SJCRH30 (cell line): ENCODE results near the gene SLC30A5. TPM values are rescaled to one million over a fixed set of nuclear protein-coding genes. Genes with fewer than 3 reads are reported as not detected.
"Not testable (repeated sequence)": the region's sequence is repeated elsewhere in the genome, so short reads cannot be mapped to it uniquely, and the experiment has no call there.

Experiments
- DNase-seq, 2 experiments: peaks; one replicate each; pipeline ENCODE4 v3.0.0-alpha.2; 2015 to 2020
- H3K27ac ChIP-seq: fragments of 250-450 bp; sonication (Bioruptor Pico); 2 replicates; pipeline ENCODE4 v1.5.1; 2020; ENCODE audit warnings: mild to moderate bottlenecking, moderate library complexity
- H3K27me3 ChIP-seq: fragments of 250-450 bp; sonication (Bioruptor Pico); 2 replicates; pipeline ENCODE4 v1.5.1; 2020; ENCODE audit warnings: mild to moderate bottlenecking, moderate library complexity
- H3K36me3 ChIP-seq: fragments of 250-450 bp; sonication (Bioruptor Pico); 2 replicates; pipeline ENCODE4 v1.5.1; 2020; ENCODE audit warnings: mild to moderate bottlenecking, moderate library complexity
- H3K4me1 ChIP-seq: fragments of 250-450 bp; sonication (Bioruptor Pico); 2 replicates; pipeline ENCODE4 v1.5.1; 2020; ENCODE audit warnings: mild to moderate bottlenecking, moderate library complexity
- H3K4me3 ChIP-seq: fragments of 250-450 bp; sonication (Bioruptor Pico); 2 replicates; pipeline ENCODE4 v1.5.1; 2020; ENCODE audit warnings: mild to moderate bottlenecking, moderate library complexity
- H3K9me3 ChIP-seq: fragments of 250-450 bp; sonication (Bioruptor Pico); replicated peaks from 2 replicates; pipeline ENCODE4 v1.5.1; 2020; ENCODE audit warnings: mild to moderate bottlenecking, moderate library complexity
- total RNA-seq: library from RNA; depleted of rRNA; stranded (reverse); fragments of >200 nt; shearing (Covaris generic); gene quantifications from 2 replicates; pipeline ENCODE4 v1.2.3, GENCODE V29; 2014

SLC30A5 gene
- total RNA-seq, 1 experiment from 2014 or later = 51.8 TPM

- Histone ChIP-seq H3K4me3 (no peak overlapping the region), H3K9me3 (no peaks in the 10 kb centered on the region), H3K27me3 (no peaks in the 10 kb centered on the region), H3K36me3 (no peaks in the 10 kb centered on the region), H3K4me1 (no peaks in the 10 kb centered on the region), H3K27ac (no peak overlapping the region)
- no peak for DNase-seq
These were observed 8.9 kb upstream of the SLC30A5 start for GRCh38 chr5:69084903-69085302.

GRCh38 chr5:69086206-69086605 lies 7.6 kb upstream of the SLC30A5 start:
- no peak overlapping the region for H3K4me3 ChIP-seq
- no peaks in the 10 kb centered on the region for H3K27me3 ChIP-seq
- no peaks in the 10 kb centered on the region for H3K4me1 ChIP-seq
- no peak for DNase-seq
- H3K9me3 ChIP-seq = no peaks in the 10 kb centered on the region
- no peaks in the 10 kb centered on the region for H3K36me3 ChIP-seq
- no peak overlapping the region for H3K27ac ChIP-seq

- H3K9me3 ChIP-seq, H3K4me1 ChIP-seq, DNase-seq, H3K27ac ChIP-seq, H3K36me3 ChIP-seq, H3K4me3 ChIP-seq, H3K27me3 ChIP-seq: not testable (repeated sequence)
These were observed 5.8 kb upstream of the SLC30A5 start for GRCh38 chr5:69088006-69088405.

GRCh38 chr5:69090158-69090557 lies 3.7 kb upstream of the SLC30A5 start:
- H3K36me3 ChIP-seq = no peaks in the 10 kb centered on the region
- DNase-seq = no peak
- H3K4me3 ChIP-seq = no peak overlapping the region
- no peak overlapping the region for H3K27ac ChIP-seq
- H3K4me1 ChIP-seq = no peaks in the 10 kb centered on the region
- H3K27me3 ChIP-seq = no peaks in the 10 kb centered on the region
- H3K9me3 ChIP-seq = no peaks in the 10 kb centered on the region

DNA sequence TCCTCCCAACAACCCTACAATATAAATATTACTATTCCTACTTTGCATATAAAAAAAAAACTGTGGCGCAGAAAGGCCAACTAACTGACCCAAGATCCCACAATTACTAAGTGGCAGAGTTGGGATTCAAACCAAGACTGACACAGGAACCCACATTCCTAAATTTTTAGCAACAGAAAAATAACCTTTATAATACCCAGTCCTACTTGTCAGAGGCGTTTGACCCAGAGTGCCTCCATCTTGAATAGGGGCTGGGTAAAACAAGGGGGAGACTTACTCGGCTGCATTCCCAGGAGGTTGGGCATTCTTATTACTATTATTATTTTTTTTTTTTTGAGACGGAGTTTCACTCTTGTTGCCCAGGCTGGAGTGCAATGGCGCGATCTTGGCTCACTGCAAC lies 2.0 kb upstream of the SLC30A5 start:
- Histone ChIP-seq H3K27me3 (no peaks in the 10 kb centered on the region), H3K27ac (no peak overlapping the region), H3K4me1 (no peaks in the 10 kb centered on the region)

DNA sequence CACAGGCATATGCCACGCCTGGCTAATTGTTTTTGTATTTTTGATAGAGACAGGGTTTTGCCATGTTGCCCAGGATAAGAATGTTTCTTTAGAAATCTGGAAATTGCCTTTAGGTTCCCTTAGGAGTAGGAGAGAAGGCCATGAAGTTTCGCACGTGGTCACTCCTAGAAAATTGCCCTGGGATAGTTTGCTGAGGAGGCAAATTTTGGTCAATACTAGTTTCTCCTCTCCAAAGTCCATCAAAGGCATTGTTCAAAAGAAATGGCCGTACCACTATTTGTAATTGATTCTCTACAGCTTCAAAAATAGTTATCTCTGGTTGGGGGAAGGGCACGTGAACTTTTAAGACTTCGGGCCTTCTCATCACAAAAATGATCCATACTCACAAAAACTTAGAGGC lies 845 bp upstream of the SLC30A5 start:
- Histone ChIP-seq H3K4me3 (no peak overlapping the region; the same call in 1 of the 2 replicates), H3K4me1 (no peaks in the 10 kb centered on the region), H3K27ac (no peak overlapping the region), H3K9me3 (no peaks in the 10 kb centered on the region), H3K36me3 (no peaks in the 10 kb centered on the region), H3K27me3 (no peaks in the 10 kb centered on the region)
- DNase-seq = no peak

More for the DNA sequence above, 2.0 kb upstream of the SLC30A5 start:
- no peak for DNase-seq
- Histone ChIP-seq H3K9me3 (no peaks in the 10 kb centered on the region), H3K4me3 (no peak overlapping the region), H3K36me3 (no peaks in the 10 kb centered on the region)

DNA sequence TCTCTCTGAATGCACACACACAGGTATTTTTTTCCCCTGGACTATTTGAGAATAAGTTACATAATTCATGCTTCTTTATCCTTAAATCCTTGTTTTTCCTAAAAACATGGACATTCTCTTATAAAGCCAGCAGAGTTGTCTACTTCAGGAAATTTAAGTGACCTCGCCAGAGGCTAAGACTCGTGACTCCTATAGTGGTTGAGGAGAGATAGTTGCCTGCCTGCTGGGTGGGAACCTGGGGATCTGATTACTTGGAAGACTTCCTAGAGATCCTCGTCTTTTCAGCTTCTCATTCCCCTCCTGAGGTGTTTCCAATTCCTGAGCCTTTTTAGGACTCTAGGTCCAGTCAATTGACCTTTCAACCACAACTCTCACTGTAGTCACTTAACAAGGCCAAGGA lies 5.5 kb downstream of the SLC30A5 start:
- DNase-seq = no peak
- Histone ChIP-seq H3K4me1 (no peaks in the 10 kb centered on the region), H3K27ac (no peak overlapping the region), H3K9me3 (no peaks in the 10 kb centered on the region), H3K4me3 (no peak overlapping the region), H3K36me3 (peaks cover 22% of the 10 kb centered on the region), H3K27me3 (no peaks in the 10 kb centered on the region)

DNA sequence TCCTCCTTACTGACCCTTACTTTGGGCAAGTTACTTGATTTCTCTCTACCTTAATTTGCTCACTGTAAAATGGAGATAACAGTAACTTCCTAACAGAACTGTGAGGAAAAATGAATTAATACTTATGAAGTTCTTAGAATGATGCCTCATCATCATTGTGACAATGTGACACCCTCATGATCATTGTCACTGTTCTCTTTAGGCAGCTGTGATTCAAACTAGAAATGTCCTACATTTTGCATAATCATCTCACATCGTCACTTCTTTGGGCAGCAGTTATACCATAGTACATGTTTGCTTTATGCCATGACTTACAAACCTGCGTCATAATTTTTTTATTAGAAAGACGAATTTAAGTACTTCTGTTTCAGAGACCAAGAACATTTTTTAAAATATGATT lies 9.7 kb downstream of the SLC30A5 start:
- Histone ChIP-seq H3K36me3 (peaks cover 56% of the 10 kb centered on the region), H3K9me3 (no peaks in the 10 kb centered on the region), H3K27me3 (no peaks in the 10 kb centered on the region), H3K27ac (no peak overlapping the region), H3K4me3 (no peak overlapping the region), H3K4me1 (no peaks in the 10 kb centered on the region)
- DNase-seq = no peak

DNA sequence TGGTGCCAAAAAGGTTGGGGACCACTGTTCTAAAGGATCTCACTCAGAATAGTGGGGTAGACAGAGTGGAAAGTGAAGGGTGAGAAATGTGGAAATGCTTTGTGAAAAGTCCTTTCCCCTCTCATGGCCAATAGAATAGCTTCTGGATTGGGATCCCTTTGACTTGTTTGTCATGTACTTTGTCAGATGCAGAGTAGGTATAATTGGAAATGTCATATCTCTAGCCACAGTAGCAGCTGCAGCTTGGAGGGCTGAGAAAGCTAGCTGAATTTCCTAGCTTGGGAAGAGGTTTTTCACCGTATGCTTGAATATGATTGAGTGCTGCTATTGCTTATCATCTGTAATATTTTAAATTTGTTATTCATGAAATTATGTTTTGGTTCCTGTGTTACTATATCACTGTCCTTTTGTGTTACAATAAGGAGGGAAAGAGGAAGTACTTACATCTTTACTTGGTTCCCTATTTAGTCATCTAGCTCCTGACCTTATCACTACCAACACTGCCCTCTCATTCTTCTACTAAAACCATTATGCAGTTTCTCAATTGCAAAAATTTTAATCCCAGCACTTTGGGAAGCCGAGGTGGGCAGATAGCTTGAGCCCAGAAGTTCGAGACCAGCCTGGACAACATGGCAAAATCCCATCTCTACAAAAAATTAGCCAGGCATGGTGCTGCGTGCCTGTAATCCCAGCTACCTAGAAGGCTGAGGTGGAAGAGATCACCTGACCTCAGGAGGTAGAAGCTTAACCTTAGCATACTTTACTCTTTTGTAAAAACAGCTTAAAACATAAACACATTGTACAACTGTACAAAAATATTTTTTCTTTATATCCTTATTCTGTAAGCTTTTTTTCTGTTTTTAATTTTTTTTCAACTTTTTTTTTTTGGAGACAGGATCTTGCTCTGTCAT lies 12.4 kb downstream of the SLC30A5 start:
- H3K27ac ChIP-seq = no peak overlapping the region
- no peak for DNase-seq
- no peaks in the 10 kb centered on the region for H3K27me3 ChIP-seq
- H3K36me3 ChIP-seq = peaks cover 72% of the 10 kb centered on the region
- no peak overlapping the region for H3K4me3 ChIP-seq
- no peaks in the 10 kb centered on the region; the same call in 1 of the 2 replicates for H3K9me3 ChIP-seq
- no peaks in the 10 kb centered on the region for H3K4me1 ChIP-seq

GRCh38 chr5:69108367-69108766 lies 14.6 kb downstream of the SLC30A5 start:
- H3K4me1 ChIP-seq, DNase-seq, H3K27me3 ChIP-seq, H3K4me3 ChIP-seq, H3K27ac ChIP-seq, H3K9me3 ChIP-seq: not testable (repeated sequence)
- H3K36me3 ChIP-seq = peaks cover 75% of the 10 kb centered on the region

GRCh38 chr5:69113851-69114250 lies 20.0 kb downstream of the SLC30A5 start:
- Histone ChIP-seq H3K27ac (no peak overlapping the region), H3K4me1 (no peaks in the 10 kb centered on the region), H3K4me3 (no peak overlapping the region), H3K27me3 (no peaks in the 10 kb centered on the region), H3K9me3 (no peaks in the 10 kb centered on the region; the same call in 1 of the 2 replicates), H3K36me3 (peaks cover 69% of the 10 kb centered on the region)
- DNase-seq = no peak

- H3K4me1 ChIP-seq = no peaks in the 10 kb centered on the region
- H3K27ac ChIP-seq = no peak overlapping the region
- no peak overlapping the region for H3K4me3 ChIP-seq
- peaks cover 63% of the 10 kb centered on the region for H3K36me3 ChIP-seq
- DNase-seq = no peak
- H3K9me3 ChIP-seq = no peaks in the 10 kb centered on the region
- no peaks in the 10 kb centered on the region for H3K27me3 ChIP-seq
These were observed 21.7 kb downstream of the SLC30A5 start for GRCh38 chr5:69115526-69115925.

GRCh38 chr5:69129413-69129812 lies 35.6 kb downstream of the SLC30A5 start:
- no peak overlapping the region for H3K27ac ChIP-seq
- DNase-seq = no peak
- H3K27me3 ChIP-seq = no peaks in the 10 kb centered on the region
- H3K36me3 ChIP-seq = peaks cover 46% of the 10 kb centered on the region
- H3K4me3 ChIP-seq = no peak overlapping the region
- no peaks in the 10 kb centered on the region for H3K9me3 ChIP-seq
- no peaks in the 10 kb centered on the region for H3K4me1 ChIP-seq

DNA sequence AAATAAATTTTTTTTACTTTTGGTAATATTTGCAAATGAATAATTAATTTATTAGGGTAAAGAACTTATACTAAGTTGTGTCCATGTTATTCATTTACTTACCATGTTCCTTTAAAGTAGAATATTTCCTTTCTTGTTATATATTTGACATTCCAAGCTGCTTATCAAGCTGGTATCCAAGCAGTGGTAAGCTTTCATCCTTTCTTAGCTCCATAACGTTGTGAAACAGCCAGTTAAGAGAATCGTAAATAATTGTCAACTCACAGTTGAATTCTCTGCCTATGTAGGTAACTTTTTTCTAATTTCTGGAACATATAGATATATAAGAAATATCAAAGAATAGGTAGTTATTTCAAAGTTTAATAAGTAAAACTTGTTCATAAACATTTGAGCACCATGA lies 36.4 kb downstream of the SLC30A5 start:
- no peak overlapping the region for H3K4me3 ChIP-seq
- H3K27ac ChIP-seq = no peak overlapping the region
- H3K9me3 ChIP-seq = no peaks in the 10 kb centered on the region
- no peak for DNase-seq
- H3K36me3 ChIP-seq = peaks cover 39% of the 10 kb centered on the region
- H3K4me1 ChIP-seq = no peaks in the 10 kb centered on the region
- H3K27me3 ChIP-seq = no peaks in the 10 kb centered on the region

- no peaks in the 10 kb centered on the region for H3K27me3 ChIP-seq
- H3K4me3 ChIP-seq = no peak overlapping the region
- no peaks in the 10 kb centered on the region for H3K9me3 ChIP-seq
- no peak for DNase-seq
- H3K27ac ChIP-seq = no peak overlapping the region
- peaks cover 37% of the 10 kb centered on the region for H3K36me3 ChIP-seq
- no peaks in the 10 kb centered on the region for H3K4me1 ChIP-seq
These were observed 37.5 kb downstream of the SLC30A5 start for GRCh38 chr5:69131304-69131703.

- Histone ChIP-seq H3K27ac (no peak overlapping the region), H3K4me3 (no peak overlapping the region), H3K9me3 (no peaks in the 10 kb centered on the region), H3K36me3 (peaks cover 22% of the 10 kb centered on the region), H3K4me1 (no peaks in the 10 kb centered on the region), H3K27me3 (no peaks in the 10 kb centered on the region)
- DNase-seq = no peak
These were observed 40.3 kb downstream of the SLC30A5 start for GRCh38 chr5:69134126-69134525.
